ENCODE data around the gene TLX1. TPM values are rescaled to one million over a fixed set of nuclear protein-coding genes. Genes with fewer than 3 reads are reported as not detected.
"Not testable (repeated sequence)": the region's sequence is repeated elsewhere in the genome, so short reads cannot be mapped to it uniquely, and the experiment has no call there.

The TLX1 gene
- total RNA-seq, 2 donors from 2014 or later = not detected

DNA sequence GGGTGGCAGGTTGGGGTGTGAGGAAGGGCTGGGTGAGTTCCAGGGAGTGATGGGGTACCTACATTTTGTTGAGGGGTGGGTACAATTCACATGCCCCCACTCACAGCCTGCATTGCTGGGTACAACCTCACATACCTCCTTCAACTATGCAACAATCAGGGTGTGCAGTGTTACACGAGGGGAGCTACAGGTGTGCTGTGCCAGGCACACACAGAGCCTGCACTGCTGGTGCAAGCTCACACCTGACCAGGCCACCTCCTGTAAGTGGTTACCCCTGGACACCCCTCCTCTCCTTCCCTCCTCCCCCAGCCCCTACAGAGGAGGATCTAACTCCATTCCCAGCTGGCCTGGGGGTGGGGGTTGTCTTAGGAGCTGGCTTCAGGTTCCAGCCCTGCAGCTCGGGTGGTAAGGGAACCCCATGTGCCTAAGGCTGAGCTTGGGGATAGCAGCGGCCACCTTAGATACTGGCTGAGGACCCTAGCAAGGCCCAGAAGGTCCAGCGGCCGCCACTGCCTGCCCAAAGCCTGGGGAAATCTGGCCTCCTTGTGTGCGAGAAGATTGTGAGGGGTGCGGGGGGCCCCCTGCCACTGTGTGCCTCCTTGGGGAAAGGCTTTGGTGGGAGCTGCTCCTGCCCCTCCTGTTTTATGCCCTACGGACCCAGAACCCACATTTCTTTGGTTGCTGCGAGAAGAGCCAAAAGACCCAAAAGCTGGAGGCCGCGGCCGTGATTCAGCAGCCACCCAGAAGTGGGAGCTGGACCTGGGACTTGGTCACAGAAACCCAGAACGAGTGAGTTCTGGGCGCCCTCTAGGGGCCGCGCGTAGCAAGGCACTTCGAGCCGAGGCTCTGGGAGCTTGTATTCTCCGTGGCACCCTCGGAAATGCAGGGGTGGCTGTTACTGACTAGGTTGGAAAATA lies 10.8 kb downstream of the TLX1 start:
- H3K4me1 Mint-ChIP-seq = peaks cover 29% of the 10 kb centered on the region
- H3K9me3 ChIP-seq (ENCODE audit: control insufficient read depth, low read length, poor library complexity, severe bottlenecking) = no peaks in the 10 kb centered on the region
- peak; percentile 88 for ATAC-seq
- H3K27me3 Mint-ChIP-seq = peaks cover 93% of the 10 kb centered on the region
- peaks cover 12% of the 10 kb centered on the region for H3K36me3 Mint-ChIP-seq (ENCODE audit: low read depth)
- DNase-seq = peak; percentile 64 to 79 (median 66)
- H3K27ac Mint-ChIP-seq = no peak overlapping the region
- no peak overlapping the region for H3K4me3 Mint-ChIP-seq

DNA sequence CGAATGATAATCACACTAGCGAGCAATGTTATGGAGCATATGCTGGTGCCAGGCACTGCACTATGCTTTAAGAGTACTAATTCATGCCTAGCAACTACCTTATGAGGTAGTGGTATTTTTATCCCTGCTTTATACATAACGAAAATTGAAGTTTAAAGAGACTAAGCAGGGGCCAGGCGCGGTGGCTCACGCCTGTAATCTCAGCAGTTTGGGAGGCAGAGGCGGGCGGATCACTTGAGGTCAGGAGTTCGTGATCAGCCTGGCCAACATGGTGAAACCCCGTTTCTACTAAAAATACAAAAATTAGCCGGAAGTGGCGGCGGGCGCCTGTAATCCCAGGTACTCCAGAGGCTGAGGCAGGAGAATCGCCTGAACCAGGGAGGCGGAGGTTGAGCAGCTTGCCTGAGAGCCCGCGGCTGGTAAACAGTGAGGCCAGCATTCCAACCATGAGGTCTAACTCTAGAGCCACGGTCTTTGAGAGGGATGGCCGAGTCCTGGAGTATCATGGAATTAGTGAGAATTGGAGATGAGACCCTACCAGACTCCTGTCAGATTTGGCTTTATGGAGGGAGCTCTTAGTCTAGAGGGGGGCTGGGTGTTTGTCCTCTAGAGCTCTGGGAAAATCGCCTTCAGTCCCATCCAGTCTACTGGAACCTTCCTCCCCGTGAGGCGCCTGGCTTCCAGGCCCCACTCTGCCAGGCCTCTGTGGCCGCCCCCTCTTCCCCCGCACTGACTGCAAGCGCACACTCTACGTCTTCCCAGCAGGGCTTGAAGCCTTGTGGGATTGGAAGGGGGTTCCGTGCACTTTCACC lies 11.6 kb downstream of the TLX1 start:
- H3K4me3 Mint-ChIP-seq = peak overlapping the region; percentile 9
- DNase-seq = no peak
- H3K4me1 Mint-ChIP-seq = peaks cover 24% of the 10 kb centered on the region
- H3K36me3 Mint-ChIP-seq (ENCODE audit: low read depth) = peaks cover 11% of the 10 kb centered on the region
- no peaks in the 10 kb centered on the region for H3K9me3 ChIP-seq (ENCODE audit: control insufficient read depth, low read length, poor library complexity, severe bottlenecking)
- peak; percentile 22 for ATAC-seq
- no peak overlapping the region for H3K27ac Mint-ChIP-seq
- peaks cover 93% of the 10 kb centered on the region for H3K27me3 Mint-ChIP-seq

DNA sequence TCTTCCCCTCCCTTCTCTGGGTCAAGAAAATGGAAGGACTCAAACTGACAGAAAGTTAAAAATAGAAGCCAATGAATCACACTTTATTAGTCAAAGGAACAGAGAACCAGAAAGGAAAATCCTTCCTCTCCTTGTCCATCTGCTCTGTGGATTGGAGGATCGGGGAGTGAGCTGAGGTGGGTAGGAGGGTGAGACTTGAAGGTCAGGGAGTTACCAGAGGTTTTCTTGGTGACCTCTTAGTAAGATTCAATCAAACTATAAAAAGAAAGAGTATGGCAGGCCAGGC lies 12.2 kb downstream of the TLX1 start:
- H3K27me3 Mint-ChIP-seq = peaks cover 93% of the 10 kb centered on the region
- H3K9me3 ChIP-seq (ENCODE audit: control insufficient read depth, low read length, poor library complexity, severe bottlenecking) = no peaks in the 10 kb centered on the region
- ATAC-seq = no peak
- peak overlapping the region; percentile 9 for H3K4me3 Mint-ChIP-seq
- H3K36me3 Mint-ChIP-seq (ENCODE audit: low read depth) = peaks cover 6% of the 10 kb centered on the region
- H3K4me1 Mint-ChIP-seq = peaks cover 19% of the 10 kb centered on the region
- no peak overlapping the region for H3K27ac Mint-ChIP-seq
- DNase-seq = no peak

- Mint-ChIP-seq H3K36me3 (ENCODE audit: low read depth) (peaks cover 5% of the 10 kb centered on the region), H3K4me3 (no peak overlapping the region), H3K27ac (no peak overlapping the region), H3K27me3 (peaks cover 91% of the 10 kb centered on the region), H3K4me1 (peaks cover 13% of the 10 kb centered on the region)
- ATAC-seq (no peak), DNase-seq (no peak)
- no peaks in the 10 kb centered on the region for H3K9me3 ChIP-seq (ENCODE audit: control insufficient read depth, low read length, poor library complexity, severe bottlenecking)
Observed at GRCh38 chr10:101144053-101144452, 13.0 kb downstream of the TLX1 start.

- Mint-ChIP-seq H3K27ac (no peak overlapping the region), H3K36me3 (ENCODE audit: low read depth) (peaks cover 5% of the 10 kb centered on the region), H3K27me3 (peaks cover 95% of the 10 kb centered on the region), H3K4me1 (peaks cover 8% of the 10 kb centered on the region), H3K4me3 (no peak overlapping the region)
- DNase-seq (no peak), ATAC-seq (no peak)
- peaks cover 3% of the 10 kb centered on the region for H3K9me3 ChIP-seq (ENCODE audit: control insufficient read depth, low read length, poor library complexity, severe bottlenecking)
Observed at GRCh38 chr10:101145145-101145544, 14.0 kb downstream of the TLX1 start.

DNA sequence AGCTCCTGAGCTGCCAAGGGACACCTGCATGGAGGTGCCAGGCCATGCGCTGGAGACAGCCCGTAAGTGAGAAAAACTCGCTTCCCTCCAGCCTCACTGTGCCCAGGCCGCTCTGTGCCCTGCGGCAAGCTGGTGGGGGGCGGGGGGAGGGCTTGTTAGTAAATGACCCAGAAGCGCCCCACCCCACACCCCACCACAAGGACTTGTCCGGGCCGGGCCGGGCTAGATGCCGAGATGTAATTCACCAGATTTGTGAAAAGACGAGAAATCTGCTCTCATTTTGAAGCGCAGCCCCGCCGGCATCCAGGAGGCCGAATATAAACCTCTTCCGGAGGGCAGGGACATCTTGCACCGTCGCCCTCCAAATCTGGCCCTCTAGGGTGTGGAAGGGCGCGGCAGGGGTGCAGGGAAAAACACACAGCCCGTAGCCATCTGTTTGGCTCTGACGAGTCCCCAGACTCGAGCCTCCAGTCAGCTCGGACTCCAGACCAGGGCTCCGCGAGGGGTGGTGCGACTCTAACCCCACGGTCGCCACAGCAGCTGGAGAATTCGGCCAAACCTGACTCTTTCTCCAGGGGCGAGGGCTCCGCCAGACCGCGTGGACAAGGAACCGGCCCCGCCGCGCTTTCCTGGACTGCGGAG lies 14.8 kb downstream of the TLX1 start:
- Mint-ChIP-seq H3K36me3 (ENCODE audit: low read depth) (peaks cover 5% of the 10 kb centered on the region), H3K27me3 (peaks cover 96% of the 10 kb centered on the region), H3K4me3 (peak overlapping the region; percentile 33), H3K27ac (no peak overlapping the region), H3K4me1 (peaks cover 5% of the 10 kb centered on the region)
- no peak for ATAC-seq
- DNase-seq = no peak
- peaks cover 3% of the 10 kb centered on the region for H3K9me3 ChIP-seq (ENCODE audit: control insufficient read depth, low read length, poor library complexity, severe bottlenecking)

DNA sequence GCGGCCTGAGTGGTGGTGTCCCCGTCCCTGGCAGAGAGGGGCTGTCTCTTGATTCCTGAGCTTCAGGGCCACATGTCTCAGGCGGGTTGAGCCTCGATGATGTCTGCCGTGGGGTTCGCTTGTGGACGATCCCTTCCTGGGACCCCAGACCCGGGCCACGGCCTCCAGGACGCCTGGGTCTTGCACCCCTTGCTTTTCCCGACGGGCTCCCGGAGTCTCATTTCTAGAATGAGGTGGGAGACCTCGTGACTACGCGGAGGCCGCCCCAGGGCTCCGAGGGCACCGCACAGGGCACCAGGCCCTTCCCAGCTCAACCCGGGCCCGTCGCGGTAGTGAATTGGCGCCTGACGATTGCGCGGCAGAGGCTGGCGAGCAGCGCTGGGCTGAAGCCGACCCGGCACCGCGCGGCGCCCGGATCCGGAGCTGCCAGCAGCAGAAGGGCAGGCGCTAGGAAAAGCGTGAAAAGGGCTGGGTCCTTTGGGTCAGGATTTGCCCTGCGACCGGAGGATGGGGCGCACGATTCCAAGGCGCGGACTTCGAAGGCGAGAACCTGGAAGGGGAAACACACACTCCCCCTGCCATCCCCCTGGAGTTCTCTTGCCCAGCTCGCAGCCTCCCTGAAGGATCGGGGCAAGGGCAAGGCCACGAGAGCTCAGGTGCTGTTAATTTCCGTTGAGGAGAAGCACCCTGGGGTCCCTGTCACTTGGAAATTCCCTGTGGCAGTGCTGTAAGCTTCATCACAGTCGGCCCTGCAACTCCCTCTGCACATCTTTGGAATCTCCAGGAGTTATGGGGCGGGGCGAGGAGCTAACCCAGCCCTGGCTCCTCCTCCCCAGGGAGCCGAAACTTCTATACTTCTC lies 15.5 kb downstream of the TLX1 start:
- DNase-seq (no peak), ATAC-seq (peak; percentile 41)
- H3K36me3 Mint-ChIP-seq (ENCODE audit: low read depth) = peaks cover 5% of the 10 kb centered on the region
- peaks cover 3% of the 10 kb centered on the region for H3K9me3 ChIP-seq (ENCODE audit: control insufficient read depth, low read length, poor library complexity, severe bottlenecking)
- H3K4me3 Mint-ChIP-seq = no peak overlapping the region
- H3K27ac Mint-ChIP-seq = no peak overlapping the region
- H3K27me3 Mint-ChIP-seq = peaks cover 97% of the 10 kb centered on the region
- H3K4me1 Mint-ChIP-seq = peaks cover 5% of the 10 kb centered on the region

GRCh38 chr10:101151395-101151794 lies 20.3 kb downstream of the TLX1 start:
- ATAC-seq (no peak), DNase-seq (no peak)
- H3K9me3 ChIP-seq (ENCODE audit: control insufficient read depth, low read length, poor library complexity, severe bottlenecking) = peaks cover 3% of the 10 kb centered on the region
- Mint-ChIP-seq H3K36me3 (ENCODE audit: low read depth) (no peaks in the 10 kb centered on the region), H3K27me3 (peaks cover 92% of the 10 kb centered on the region), H3K4me1 (no peaks in the 10 kb centered on the region), H3K4me3 (no peak overlapping the region), H3K27ac (no peak overlapping the region)

- Mint-ChIP-seq H3K4me1 (no peaks in the 10 kb centered on the region), H3K27ac (no peak overlapping the region), H3K4me3 (no peak overlapping the region), H3K36me3 (ENCODE audit: low read depth) (no peaks in the 10 kb centered on the region), H3K27me3 (peaks cover 91% of the 10 kb centered on the region)
- DNase-seq (no peak), ATAC-seq (no peak)
- peaks cover 3% of the 10 kb centered on the region for H3K9me3 ChIP-seq (ENCODE audit: control insufficient read depth, low read length, poor library complexity, severe bottlenecking)
Observed at GRCh38 chr10:101152316-101152715, 21.2 kb downstream of the TLX1 start.

DNA sequence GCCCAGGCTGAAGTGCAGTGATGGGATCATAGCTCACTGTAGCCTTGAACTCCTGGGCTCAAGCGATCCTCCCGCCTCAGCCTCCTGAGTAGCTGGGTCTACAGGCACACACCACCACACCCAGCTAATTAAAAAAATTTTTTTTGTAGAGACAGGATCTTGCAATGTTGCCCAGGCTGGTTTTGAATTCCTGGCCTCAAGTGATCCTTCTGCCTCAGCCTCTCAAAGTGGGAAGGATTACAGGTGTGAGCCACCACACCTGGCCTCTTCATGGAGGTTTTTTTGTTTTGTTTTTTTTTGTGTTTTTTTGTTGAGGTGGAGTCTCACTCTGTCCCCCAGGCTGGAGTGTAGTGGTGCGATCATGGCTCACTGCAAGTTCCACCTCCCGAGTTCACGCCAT lies 23.4 kb downstream of the TLX1 start:
- not testable (repeated sequence) for H3K4me1 Mint-ChIP-seq; ATAC-seq; H3K9me3 ChIP-seq (ENCODE audit: control insufficient read depth, low read length, poor library complexity, severe bottlenecking); H3K36me3 Mint-ChIP-seq (ENCODE audit: low read depth); DNase-seq; H3K27ac Mint-ChIP-seq; H3K4me3 Mint-ChIP-seq
- H3K27me3 Mint-ChIP-seq = peaks cover 84% of the 10 kb centered on the region

- no peaks in the 10 kb centered on the region for H3K36me3 Mint-ChIP-seq (ENCODE audit: low read depth)
- no peak overlapping the region for H3K4me3 Mint-ChIP-seq
- H3K4me1 Mint-ChIP-seq = peaks cover 6% of the 10 kb centered on the region
- no peak for ATAC-seq
- no peak for DNase-seq
- peaks cover 70% of the 10 kb centered on the region for H3K27me3 Mint-ChIP-seq
- H3K9me3 ChIP-seq (ENCODE audit: control insufficient read depth, low read length, poor library complexity, severe bottlenecking) = no peaks in the 10 kb centered on the region
- H3K27ac Mint-ChIP-seq = no peak overlapping the region
Observed at GRCh38 chr10:101155896-101156295, 24.8 kb downstream of the TLX1 start.

DNA sequence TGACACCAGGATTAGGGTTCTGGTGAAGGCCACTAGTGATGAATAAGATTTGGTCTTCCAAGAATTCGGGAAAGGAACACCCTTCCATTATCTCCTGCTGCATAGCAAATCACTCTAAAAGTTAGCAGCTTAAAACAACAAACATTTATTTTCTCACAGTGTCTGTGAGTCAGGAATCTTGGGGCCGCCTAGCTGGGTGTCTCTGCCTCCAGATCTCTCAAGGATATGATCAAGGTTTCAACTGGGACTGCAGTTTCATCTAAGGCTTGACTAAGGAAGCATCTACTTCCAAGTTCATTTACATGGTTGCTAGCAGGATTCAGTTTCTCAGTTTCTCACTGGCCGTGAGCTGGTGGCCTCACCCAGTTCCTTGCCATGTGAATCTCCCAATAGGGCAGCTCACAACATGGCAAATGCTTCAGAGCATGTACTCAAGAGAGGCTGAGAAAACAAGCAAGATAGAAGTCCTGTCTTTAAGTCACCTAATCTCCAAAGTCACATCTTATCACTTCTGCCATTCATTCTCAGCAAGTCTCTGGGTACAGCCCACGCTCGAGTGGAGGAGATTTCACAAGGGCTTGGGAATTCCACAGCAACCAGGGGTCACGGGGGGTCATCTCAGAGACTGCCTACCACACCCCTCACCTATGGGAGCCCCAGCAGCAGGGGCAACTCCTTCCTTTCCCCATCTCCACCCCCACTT lies 26.8 kb downstream of the TLX1 start:
- Mint-ChIP-seq H3K4me1 (peaks cover 16% of the 10 kb centered on the region), H3K27ac (no peak overlapping the region)

More for the DNA sequence above, 26.8 kb downstream of the TLX1 start:
- no peak overlapping the region for H3K4me3 Mint-ChIP-seq
- H3K27me3 Mint-ChIP-seq = peaks cover 69% of the 10 kb centered on the region
- H3K36me3 Mint-ChIP-seq (ENCODE audit: low read depth) = no peaks in the 10 kb centered on the region
- no peak for DNase-seq
- no peaks in the 10 kb centered on the region for H3K9me3 ChIP-seq (ENCODE audit: control insufficient read depth, low read length, poor library complexity, severe bottlenecking)
- ATAC-seq = no peak

Data from T-helper 17 cell (primary cell).